CD14-positive monocyte (primary cell): Measurements from ENCODE around the gene SNX9. TPM values are rescaled to one million over a fixed set of nuclear protein-coding genes. Genes with fewer than 3 reads are reported as not detected.

Experiments used
- DNase-seq, 3 donors: peaks; one replicate each; pipeline ENCODE4 v3.0.0-alpha.2; 2011 to 2022
- H2AFZ ChIP-seq: 2 replicates; pipeline ENCODE4 v1.6.0; 2012; ENCODE audit warnings: mild to moderate bottlenecking, low read depth, low read length, inconsistent platforms; ENCODE audit not compliant: insufficient read depth, poor library complexity, severe bottlenecking
- H3K27ac ChIP-seq, 2 donors: 1 replicate in 1 of 2; 2 replicates in 1 of 2; pipeline ENCODE4 v1.5.1; 2012 to 2013; ENCODE audit warnings: low read length in 2 of 2, control low read depth in 1 of 2, inconsistent platforms in 1 of 2, low read depth in 1 of 2, mild to moderate bottlenecking in 1 of 2
- H3K27me3 ChIP-seq, 2 donors: one replicate each; pipeline versions ENCODE4 v1.6.0 to v1.6.1; 2011 to 2013; ENCODE audit warnings: low read length in 2 of 2; ENCODE audit not compliant: control insufficient read depth in 2 of 2, insufficient read depth in 2 of 2
- H3K36me3 ChIP-seq, 2 donors: replicated peaks in 1 of 2; 1 replicate in 1 of 2; 2 replicates in 1 of 2; pipeline versions ENCODE4 v1.5.1 to v1.6.1; 2012 to 2013; ENCODE audit warnings: low read length in 2 of 2, control low read depth in 1 of 2, inconsistent platforms in 1 of 2, mild to moderate bottlenecking in 1 of 2; ENCODE audit not compliant: insufficient read depth in 2 of 2, control insufficient read depth in 1 of 2
- H3K4me1 ChIP-seq, 2 donors: 1 replicate in 1 of 2; 2 replicates in 1 of 2; pipeline versions ENCODE4 v1.5.1 to v1.6.1; 2012 to 2013; ENCODE audit warnings: low read length in 2 of 2, control low read depth in 1 of 2, inconsistent platforms in 1 of 2, mild to moderate bottlenecking in 1 of 2, moderate library complexity in 1 of 2; ENCODE audit not compliant: insufficient read depth in 2 of 2, control insufficient read depth in 1 of 2
- H3K4me2 ChIP-seq: replicated peaks from 2 replicates; pipeline ENCODE3; 2012; ENCODE audit warnings: low read length, moderate library complexity, mild to moderate bottlenecking; ENCODE audit not compliant: poor library complexity, severe bottlenecking; ENCODE audit errors: extremely low read depth
- H3K4me3 ChIP-seq, 3 experiments: fragments of 200-600 bp in 1 of 3; sonication (generic) in 1 of 3; replicated peaks in 1 of 3; 1 replicate in 2 of 3; 2 replicates in 1 of 3; pipeline ENCODE4 v1.5.1; 2011 to 2013; ENCODE audit warnings: low read length in 3 of 3, mild to moderate bottlenecking in 3 of 3, control low read depth in 2 of 3, low read depth in 2 of 3, inconsistent platforms in 1 of 3, moderate library complexity in 1 of 3
- H3K79me2 ChIP-seq: 2 replicates; pipeline ENCODE4 v1.6.0; 2012; ENCODE audit warnings: mild to moderate bottlenecking, control low read depth, inconsistent platforms, low read length, moderate library complexity; ENCODE audit not compliant: insufficient read depth
- H3K9ac ChIP-seq: 2 replicates; pipeline ENCODE4 v1.6.0; 2017; ENCODE audit warnings: low read length, mild to moderate bottlenecking; ENCODE audit not compliant: insufficient read depth, poor library complexity, severe bottlenecking
- H3K9me3 ChIP-seq, 2 donors: replicated peaks in 1 of 2; 1 replicate in 1 of 2; 2 replicates in 1 of 2; pipeline versions ENCODE4 v1.5.1 to v1.6.1; 2012 to 2013; ENCODE audit warnings: low read length in 2 of 2, control low read depth in 1 of 2; ENCODE audit not compliant: control insufficient read depth in 1 of 2, insufficient read depth in 1 of 2
- H4K20me1 ChIP-seq: 2 replicates; pipeline ENCODE4 v1.6.0; 2012; ENCODE audit warnings: mild to moderate bottlenecking, low read length, control low read depth, moderate library complexity; ENCODE audit not compliant: insufficient read depth
- H3K27ac Mint-ChIP-seq, 7 donors: one replicate each; pipeline ENCODE4 v1.8.0; 2020; ENCODE audit warnings: mild to moderate bottlenecking in 7 of 7, mixed read lengths in 7 of 7, moderate library complexity in 6 of 7, inconsistent platforms in 2 of 7
- H3K27me3 Mint-ChIP-seq, 3 donors: one replicate each; pipeline ENCODE4 v1.8.0; 2021 to 2022; ENCODE audit warnings: low read depth in 3 of 3, mild to moderate bottlenecking in 3 of 3, mixed read lengths in 3 of 3, moderate library complexity in 3 of 3, inconsistent platforms in 1 of 3
- H3K36me3 Mint-ChIP-seq, 2 donors: one replicate each; pipeline ENCODE4 v1.8.0; 2020; ENCODE audit warnings: mixed read lengths in 2 of 2, inconsistent platforms in 1 of 2, mild to moderate bottlenecking in 1 of 2
- H3K4me1 Mint-ChIP-seq: one replicate; pipeline ENCODE4 v1.8.0; 2020; ENCODE audit warnings: mild to moderate bottlenecking, mixed read lengths
- H3K4me3 Mint-ChIP-seq, 2 donors: one replicate each; pipeline ENCODE4 v1.8.0; 2020; ENCODE audit warnings: mild to moderate bottlenecking in 2 of 2, mixed read lengths in 2 of 2, moderate library complexity in 1 of 2
- H3K9me3 Mint-ChIP-seq, 7 donors: one replicate each; pipeline ENCODE4 v1.8.0; 2020 to 2022; ENCODE audit warnings: mixed read lengths in 7 of 7, mild to moderate bottlenecking in 6 of 7, moderate library complexity in 6 of 7, inconsistent platforms in 2 of 7
- WGBS: methylation state at CpG from one replicate; pipeline ENCODE4 v1.1.5; 2013; ENCODE audit warnings: missing lambda C conversion rate; ENCODE audit not compliant: insufficient coverage; 5-methylcytosine and 5-hydroxymethylcytosine counted together
- intact Hi-C, 2 donors: fragments of 100-400 bp; cut with micrococcal nuclease; formaldehyde crosslinking; loops; one replicate each; pipeline versions ENCODE4 v1.15.0 to v1.15.1; 2023
- polyA plus RNA-seq, 3 donors: library from polyadenylated mRNA; depleted of rRNA in 1 of 3; unstranded in 2 of 3; stranded (reverse) in 1 of 3; fragments of 300-500 nt in 2 of 3; fragments of >200 nt in 1 of 3; fragmentation: Illumina TruSeq in 2 of 3; gene quantifications; 1 replicate in 2 of 3; 2 replicates in 1 of 3; pipeline ENCODE4 v1.2.3, GENCODE V29; 2012 to 2021
- TF ChIP-seq, protein P1 (sequence below): fragments of 200-600 bp; IDR thresholded peaks from one replicate; pipeline ENCODE4 v1.8.0; 2022; ENCODE audit warnings: antibody characterized with exemption, mild to moderate bottlenecking

Gene SNX9
- polyA plus RNA-seq, 3 donors = 5.5 to 8.1 (median 7.2) TPM

DNA sequence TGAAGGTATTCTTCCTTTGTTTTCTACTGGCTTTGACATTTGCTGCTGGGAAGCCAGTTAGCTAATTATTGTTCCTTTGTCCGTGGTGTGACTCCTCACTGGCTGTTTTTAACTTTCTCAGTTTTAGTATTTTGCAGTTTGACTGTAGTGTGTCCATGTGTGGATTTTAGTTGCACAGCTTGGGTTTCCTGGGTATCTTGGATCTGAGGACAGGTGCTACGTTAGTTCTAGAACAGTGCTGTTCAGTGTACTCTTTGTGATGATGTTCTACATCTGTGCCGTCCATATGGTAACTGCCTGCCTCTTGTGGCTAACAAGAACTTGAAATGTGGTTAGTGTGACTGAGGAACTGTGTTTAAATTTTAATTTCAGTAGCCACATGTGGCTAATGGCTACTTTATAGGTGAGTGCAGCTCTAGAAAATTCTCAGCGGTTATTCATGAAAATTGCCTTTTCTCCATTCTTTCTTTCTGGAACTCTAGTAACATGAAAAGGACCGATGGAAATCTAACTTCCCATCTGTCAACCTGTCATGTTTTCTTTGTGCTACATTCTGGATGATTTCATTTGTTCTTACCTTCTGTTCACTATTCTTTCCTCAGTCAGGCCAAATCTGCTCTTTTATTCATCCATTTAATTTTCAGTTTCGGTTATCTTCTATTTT, 7.4 kb downstream of the SNX9 start:
- Mint-ChIP-seq H3K9me3 (peaks cover 3 to 13% (median 8%) of the 10 kb centered on the region in 7 donors), H3K4me3 (no peak overlapping the region), H3K27ac (no peak overlapping the region), H3K27me3 (peaks cover 0 to 8% (median 3%) of the 10 kb centered on the region in 3 donors), H3K36me3 (peaks cover 20 to 25% of the 10 kb centered on the region in 2 donors), H3K4me1 (peaks cover 20% of the 10 kb centered on the region)
- H3K79me2 ChIP-seq = peaks cover 24% of the 10 kb centered on the region
- 65% methylated on average over 5 of the region's 6 CpGs for WGBS
- peaks cover 0 to 3% of the 10 kb centered on the region in 2 donors for H3K27me3 ChIP-seq
- TF ChIP-seq, protein P1, sequence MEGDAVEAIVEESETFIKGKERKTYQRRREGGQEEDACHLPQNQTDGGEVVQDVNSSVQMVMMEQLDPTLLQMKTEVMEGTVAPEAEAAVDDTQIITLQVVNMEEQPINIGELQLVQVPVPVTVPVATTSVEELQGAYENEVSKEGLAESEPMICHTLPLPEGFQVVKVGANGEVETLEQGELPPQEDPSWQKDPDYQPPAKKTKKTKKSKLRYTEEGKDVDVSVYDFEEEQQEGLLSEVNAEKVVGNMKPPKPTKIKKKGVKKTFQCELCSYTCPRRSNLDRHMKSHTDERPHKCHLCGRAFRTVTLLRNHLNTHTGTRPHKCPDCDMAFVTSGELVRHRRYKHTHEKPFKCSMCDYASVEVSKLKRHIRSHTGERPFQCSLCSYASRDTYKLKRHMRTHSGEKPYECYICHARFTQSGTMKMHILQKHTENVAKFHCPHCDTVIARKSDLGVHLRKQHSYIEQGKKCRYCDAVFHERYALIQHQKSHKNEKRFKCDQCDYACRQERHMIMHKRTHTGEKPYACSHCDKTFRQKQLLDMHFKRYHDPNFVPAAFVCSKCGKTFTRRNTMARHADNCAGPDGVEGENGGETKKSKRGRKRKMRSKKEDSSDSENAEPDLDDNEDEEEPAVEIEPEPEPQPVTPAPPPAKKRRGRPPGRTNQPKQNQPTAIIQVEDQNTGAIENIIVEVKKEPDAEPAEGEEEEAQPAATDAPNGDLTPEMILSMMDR = no peak
- no peak overlapping the region for H2AFZ ChIP-seq
- H3K4me1 ChIP-seq = peaks cover 5 to 17% of the 10 kb centered on the region in 2 donors
- H3K4me3 ChIP-seq = no peak overlapping the region
- intact Hi-C loops = loop anchor here in 1 of 2 donors (5.0 kb wide), 1 partner anchor 37 kb away; no protein-coding TSS in a partner anchor
- H3K9me3 ChIP-seq = peaks cover 0 to 4% of the 10 kb centered on the region in 2 donors
- no peak overlapping the region for H3K4me2 ChIP-seq
- no peak overlapping the region for H3K9ac ChIP-seq
- H3K27ac ChIP-seq = no peak overlapping the region
- DNase-seq = no peak
- peaks cover 58% of the 10 kb centered on the region for H4K20me1 ChIP-seq
- no peaks in the 10 kb centered on the region for H3K36me3 ChIP-seq

DNA sequence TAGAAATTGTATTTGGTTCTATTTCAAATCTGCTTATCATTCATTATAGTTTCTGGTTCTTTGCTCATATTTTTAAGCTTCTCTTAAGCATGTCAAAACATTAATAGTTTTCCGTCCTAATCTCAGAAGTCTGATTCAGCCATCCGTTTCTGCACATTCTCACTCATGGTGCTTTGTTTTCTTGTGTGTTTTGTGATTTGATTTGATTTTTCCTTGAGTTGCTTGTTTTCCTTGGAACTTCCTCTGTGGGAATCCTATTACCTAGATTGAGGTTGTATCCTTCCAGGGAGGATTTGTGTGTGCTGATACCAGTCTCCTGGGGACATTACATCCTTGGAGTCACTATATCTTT, 7.9 kb downstream of the SNX9 start:
- no peak for DNase-seq
- Mint-ChIP-seq H3K9me3 (peaks cover 3 to 16% (median 8%) of the 10 kb centered on the region in 7 donors), H3K4me1 (peaks cover 17% of the 10 kb centered on the region), H3K4me3 (no peak overlapping the region), H3K36me3 (peaks cover 22 to 25% of the 10 kb centered on the region in 2 donors), H3K27me3 (peaks cover 0 to 4% (median 3%) of the 10 kb centered on the region in 3 donors), H3K27ac (no peak overlapping the region)
- Histone ChIP-seq H4K20me1 (peaks cover 62% of the 10 kb centered on the region), H3K9me3 (peaks cover 0 to 4% of the 10 kb centered on the region in 2 donors), H3K4me2 (no peak overlapping the region), H3K9ac (no peak overlapping the region), H3K27me3 (no peaks in the 10 kb centered on the region), H3K36me3 (no peaks in the 10 kb centered on the region), H3K27ac (no peak overlapping the region), H3K79me2 (peaks cover 19% of the 10 kb centered on the region), H3K4me1 (peaks cover 5 to 17% of the 10 kb centered on the region in 2 donors), H2AFZ (no peak overlapping the region), H3K4me3 (no peak overlapping the region)
- intact Hi-C loops = loop anchor here in 1 of 2 donors (5.0 kb wide), 1 partner anchor 36 kb away; no protein-coding TSS in a partner anchor
- no CpG with 5 or more reads among the region's 2 CpGs for WGBS
- TF ChIP-seq, protein P1 = no peak
